ENCODE measurements around the gene ZDHHC11.
"Not testable (repeated sequence)": the region's sequence is repeated elsewhere in the genome, so short reads cannot be mapped to it uniquely, and the experiment has no call there.

ZDHHC11 gene

DNA sequence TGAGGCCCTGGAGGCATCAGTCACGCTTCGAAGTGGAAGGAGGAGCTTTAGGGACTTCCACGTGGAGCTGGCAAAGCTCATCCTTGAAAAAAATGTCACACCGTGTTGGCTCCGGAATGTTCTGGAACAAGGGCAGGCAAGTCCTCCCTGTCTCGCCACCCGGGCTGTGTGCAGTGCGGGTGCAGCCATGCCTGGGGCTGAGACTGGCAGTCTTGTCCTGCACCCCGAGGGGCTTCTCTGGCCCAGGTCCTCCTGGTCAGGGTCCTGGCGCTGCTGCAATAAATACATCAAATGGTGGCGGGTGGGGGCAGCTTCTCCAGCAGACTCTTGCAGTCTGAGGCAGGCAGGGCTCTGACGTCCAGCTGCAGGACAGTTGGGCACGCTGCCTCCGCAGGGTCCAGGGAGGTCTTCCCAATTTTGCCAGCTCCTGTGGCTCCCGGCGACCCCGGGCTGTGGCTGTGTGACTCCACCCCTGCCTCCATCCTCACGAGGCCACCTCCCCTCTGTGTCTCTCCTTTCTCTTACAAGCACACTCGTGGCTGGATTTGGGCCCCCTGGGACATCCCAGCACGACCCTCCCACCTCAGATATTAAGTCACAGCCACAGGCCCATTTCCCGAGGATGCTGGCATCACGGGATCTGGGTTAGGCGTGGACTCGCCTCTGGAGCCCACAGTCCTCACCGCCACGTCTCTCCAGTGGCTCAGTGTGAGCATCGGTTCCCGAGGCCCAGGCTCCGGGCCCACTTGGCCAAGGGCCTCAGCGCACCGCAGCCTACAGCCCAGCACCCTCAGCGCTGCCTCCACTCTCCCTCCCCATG is 8.2 kb downstream of the ZDHHC11 start:
- DNase-seq = not testable (repeated sequence)

DNA sequence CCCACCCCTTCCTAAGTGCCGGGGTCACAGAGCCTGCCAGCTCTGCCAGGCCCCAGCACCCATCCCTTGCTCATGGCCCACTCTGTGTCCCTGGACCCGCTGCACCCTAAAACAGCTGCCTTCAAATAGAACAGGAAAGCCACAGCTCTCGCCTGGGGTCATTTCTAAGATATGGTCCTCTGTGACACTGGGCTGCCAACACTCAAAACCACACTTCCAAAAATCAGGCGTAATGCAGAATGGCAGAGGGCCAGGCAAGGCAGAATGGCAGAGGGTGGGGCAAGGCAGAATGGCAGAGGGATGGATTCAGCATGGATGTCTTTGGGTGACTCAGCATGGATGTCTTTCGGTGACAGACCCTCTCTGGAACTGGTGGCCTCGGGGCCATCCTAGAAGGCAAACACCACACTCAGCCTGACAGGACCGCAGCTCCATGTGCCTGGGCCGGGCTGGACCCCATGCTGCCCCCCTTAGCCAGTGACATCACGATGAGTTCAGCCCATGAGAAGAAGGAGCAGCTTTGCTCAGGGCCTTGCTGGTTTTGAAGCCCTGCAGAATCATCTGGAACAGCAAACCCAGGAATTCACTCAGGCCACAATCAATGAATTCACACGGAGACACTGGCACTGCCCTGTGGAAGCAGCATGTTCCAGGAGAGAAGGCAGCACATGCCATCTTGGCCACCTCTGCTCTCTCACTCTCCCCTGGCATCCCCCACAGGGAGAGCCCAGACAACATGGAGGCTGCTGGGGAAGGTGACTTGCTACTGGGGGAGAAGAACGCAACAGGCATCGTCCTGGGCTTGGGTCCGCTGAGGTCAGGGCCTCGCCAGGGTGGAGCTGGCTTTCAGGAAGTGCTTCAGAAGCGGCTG is 9.0 kb downstream of the ZDHHC11 start:
- not testable (repeated sequence) for DNase-seq

DNA sequence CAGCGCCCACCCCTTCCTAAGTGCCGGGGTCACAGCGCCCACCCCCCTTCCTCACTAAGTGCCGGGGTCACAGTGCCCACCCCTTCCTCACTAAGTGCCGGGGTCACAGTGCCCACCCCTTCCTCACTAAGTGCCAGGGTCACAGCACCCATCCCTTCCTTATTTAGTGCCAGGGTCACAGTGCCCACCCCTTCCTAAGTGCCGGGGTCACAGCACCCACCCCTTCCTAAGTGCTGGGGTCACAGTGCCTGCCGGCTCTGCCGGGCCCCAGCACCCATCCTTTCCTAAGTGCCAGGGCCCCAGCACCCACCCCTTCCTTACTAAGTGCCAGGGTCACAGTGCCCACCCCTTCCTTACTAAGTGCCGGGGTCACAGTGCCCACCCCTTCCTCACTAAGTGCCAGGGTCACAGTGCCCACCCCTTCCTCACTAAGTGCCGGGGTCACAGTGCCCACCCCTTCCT is 9.8 kb downstream of the ZDHHC11 start:
- not testable (repeated sequence) for DNase-seq

DNA sequence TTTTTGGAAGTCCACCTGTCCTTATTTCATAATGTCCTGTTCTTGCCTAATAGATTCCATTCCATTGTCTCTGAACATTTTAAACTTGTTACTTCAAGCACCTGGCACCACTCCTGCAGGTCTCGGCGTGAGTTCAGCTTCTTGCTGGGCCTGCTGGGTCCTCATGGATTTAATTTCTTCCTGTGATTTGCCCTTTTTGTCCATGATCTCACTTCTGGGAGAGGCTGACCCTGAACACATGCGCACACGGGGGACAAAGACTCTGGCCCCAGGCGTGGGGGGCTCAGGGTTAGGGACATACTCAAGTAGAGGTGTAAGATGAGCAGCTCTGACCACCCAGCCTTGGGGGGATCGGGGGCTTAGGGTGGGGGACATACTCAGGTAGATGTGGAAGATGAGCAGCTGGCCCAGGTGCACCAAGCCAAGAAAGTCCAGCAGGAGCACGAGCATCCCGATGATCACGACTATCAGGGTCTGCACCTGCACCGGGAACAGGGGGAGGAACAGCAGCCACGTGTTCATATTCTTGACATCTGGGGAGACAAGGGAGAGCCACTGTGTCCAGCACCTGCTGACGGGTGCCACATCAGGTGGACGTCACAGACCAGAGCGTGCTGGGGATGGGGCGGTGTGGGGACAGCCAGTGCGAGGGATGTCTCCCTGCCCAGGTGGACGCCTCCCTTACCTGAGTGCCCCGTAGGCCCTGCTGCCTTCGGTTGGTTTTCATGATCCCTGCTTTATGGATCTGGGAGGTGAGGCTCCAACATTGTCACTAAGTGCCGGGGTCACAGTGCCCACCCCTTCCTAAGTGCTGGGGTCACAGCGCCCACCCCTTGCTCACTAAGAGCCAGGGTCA is 10.4 kb downstream of the ZDHHC11 start:
- DNase-seq = not testable (repeated sequence)

DNA sequence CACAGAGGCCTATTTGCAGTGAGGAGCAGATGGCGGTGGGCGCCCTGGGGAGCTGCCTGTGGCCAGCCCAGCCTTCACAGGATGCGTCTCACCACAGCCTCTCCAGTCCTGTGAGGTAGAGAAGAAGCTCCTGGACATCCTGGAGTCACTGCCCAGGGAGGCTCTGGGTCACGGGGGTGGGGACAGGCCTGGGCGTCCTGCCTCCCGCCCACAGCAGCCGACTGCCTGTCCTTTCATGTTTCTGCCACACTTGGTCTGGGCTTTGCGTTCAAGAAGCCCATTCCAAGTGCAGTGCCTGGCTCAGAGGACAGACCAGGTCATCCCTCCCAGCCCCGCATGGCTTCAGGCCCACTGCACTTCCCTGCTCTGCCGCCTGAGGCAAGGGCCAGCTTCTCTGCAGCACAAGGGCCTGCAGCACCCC is 12.3 kb downstream of the ZDHHC11 start:
- not testable (repeated sequence) for DNase-seq

DNA sequence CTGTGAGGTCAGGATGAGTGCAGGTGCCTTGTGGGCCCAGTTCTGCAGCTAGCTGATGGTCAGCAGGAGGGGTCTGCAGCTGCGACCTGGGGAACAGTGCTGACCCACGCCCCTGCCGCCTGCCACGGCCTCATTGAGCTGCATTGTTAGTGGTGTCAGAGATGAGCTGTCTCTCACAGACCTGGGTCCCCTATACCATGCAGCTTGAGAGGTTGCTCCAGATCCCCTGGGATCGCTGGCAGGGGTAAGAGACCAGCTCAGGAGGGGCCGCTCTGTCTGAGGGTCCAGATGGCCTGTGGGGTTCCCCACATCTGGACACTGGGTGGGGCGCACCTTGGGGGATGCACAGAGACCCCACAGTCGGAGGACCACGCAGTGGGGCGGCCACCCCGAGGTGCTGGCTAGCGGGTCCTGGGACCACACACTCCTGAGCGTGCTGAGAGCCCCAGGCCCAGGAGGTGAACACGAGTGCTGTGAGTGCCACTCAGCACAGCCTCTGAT is 13.1 kb downstream of the ZDHHC11 start:
- not testable (repeated sequence) for DNase-seq

DNA sequence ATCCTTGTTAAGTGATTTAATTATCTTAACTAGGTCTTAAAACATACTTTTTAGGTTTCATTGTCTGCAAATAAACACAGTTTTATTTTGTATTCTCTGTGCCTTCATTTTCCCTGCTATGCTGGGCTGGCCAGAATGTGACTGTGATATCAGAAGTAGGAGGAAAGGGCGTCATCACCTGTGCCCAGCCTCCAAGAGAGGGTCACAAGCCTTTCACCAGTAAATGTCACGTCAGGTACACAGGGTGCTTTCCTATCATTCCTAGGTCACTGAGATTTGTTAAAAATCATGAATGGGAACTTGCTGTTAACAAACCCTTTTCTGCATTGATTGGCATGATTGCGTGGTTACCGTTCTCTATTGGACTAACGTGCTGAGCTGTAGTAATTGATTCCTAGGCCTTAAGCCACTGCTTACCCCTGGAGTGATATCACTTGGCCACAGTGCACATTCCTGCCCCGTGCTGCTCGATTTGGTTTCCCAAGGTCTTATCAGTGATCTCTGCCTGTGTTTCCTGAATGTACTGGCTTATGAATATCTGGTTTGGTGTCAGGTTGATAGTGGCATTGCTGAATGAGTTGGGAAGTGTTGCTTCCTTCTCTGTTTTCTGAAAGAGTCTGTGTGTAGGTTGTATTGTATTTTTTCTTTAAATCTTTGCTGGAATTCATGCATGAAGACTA is 14.7 kb downstream of the ZDHHC11 start:
- DNase-seq = not testable (repeated sequence)

DNA sequence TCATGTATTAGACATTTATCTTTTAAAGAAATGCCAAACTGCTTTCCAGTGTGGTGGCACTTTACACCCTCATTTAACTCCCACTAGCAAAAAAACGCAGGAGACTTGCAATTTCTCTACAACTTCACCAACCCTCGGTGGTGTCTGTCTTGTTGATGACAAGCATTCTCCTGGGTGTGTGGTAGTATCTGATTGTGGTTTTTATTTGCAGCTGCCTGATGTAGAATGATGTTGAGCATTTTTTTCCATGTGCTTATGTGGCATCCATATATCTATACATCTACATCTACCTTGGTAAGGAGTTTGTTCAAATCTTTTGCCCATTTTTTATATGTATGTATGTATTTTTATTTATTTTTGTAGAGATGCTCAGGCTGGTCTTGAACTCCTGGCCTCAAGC is 16.8 kb downstream of the ZDHHC11 start:
- not testable (repeated sequence) for DNase-seq

DNA sequence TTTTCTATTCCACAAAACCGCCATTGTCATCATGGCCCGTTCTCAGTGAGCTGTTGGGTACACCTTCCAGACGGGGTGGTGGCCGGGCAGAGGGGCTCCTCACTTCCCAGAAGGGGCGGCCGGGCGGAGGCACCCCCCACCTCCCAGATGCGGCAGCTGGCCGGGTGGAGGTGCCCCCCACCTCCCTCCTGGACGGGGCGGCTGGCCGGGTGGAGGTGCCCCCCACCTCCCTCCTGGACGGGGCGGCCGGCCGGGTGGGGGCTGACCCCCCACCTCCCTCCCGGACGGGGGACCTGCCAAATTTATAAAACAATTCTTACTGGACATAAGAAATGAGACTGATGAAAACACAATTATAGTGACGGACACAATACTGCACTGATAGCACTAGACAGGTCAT is 22.6 kb downstream of the ZDHHC11 start:
- not testable (repeated sequence) for DNase-seq

DNA sequence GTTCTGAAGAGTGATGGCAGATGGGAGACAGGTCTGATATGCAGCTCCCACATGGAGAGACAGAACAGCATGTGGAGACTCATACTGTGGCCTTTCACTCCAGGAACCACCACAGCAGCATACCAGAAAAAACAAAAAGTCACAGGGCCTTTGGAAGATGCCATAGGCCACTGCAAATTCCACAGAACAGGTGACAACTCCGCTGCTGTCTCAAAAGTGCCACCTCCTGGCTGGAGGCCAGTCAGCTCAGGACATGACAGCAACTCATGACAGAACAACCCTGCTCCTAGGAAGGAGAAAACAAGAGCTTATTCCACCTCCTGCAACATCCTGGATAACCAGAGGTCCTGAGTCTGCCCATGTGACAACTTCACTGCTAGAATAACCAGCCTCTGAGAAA is 25.2 kb downstream of the ZDHHC11 start:
- not testable (repeated sequence) for DNase-seq

DNA sequence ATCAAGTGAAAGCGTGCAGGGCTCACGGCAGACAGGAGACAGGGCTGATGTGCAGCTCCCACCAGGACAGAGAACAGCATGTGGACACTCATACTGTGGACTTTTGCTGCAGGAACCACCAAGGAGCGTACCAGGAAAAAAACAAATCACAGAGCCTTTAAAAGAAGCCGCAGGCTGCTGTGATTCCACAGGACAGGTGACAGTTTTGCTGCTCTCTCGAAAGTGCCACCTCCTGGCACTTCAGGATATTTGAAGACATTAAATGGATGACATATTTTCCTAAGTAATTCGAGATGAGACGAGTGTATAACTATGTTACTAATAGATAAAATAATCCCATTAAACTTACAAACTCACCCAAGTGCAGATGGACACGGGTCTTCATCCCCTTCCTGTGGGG is 29.3 kb downstream of the ZDHHC11 start:
- no peak for DNase-seq

DNA sequence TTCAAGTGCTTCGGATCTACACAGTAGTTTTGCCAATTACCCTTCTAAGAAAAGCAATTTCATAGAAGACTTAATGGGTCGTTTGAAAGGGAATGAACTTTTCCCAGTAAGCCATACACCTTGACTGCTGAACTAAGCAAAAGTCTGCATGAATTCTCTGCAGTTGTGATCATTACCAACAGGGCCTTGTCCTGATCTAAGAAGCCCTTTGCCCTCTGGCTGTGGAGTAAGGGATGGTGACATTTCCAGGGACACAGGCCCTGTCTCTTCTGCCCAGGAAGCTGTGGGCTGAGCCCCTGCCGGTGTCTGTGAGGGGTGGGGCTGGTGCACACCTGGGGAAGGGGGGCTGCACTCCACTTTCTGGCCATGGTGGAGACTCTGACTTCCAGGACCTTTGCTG is 30.5 kb downstream of the ZDHHC11 start:
- DNase-seq = no peak

DNA sequence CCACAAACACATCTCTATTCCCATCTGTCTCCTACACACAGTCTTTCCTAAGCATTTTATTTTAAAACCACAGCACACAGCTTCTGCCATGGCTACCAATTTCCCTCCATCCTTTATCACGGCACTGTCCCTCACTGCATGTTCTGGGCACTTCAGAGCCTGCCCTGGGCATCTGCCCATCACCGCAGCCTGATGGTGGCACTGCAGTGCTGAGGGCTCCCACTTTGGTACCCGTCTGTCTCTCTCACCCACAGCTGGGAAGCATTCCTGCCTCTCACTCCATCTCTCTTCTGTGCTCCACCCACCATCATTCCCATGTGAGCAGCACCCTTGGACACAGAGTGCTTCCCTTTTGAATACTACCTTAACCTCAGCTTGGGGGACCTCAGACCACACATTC is 31.7 kb downstream of the ZDHHC11 start:
- DNase-seq = no peak

DNA sequence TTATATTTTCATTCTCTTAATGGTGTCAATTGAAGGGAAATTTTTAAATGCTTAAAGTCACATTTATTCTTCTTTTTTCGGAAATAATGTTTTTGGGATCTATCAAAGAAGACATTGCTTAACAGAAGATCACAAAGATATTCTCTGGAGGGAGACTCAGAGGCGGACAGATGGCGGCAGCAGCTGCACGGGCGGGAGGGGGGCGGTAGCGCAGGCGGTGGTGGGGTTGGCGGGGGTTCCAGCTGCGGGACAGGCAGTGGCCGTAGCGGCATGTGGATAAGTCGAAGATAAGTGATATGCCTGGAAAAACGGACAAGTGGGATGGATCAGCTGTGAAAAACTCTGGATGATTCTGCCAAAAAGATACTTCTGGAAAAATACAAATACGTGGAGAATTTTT is 34.6 kb downstream of the ZDHHC11 start:
- DNase-seq = no peak

DNA sequence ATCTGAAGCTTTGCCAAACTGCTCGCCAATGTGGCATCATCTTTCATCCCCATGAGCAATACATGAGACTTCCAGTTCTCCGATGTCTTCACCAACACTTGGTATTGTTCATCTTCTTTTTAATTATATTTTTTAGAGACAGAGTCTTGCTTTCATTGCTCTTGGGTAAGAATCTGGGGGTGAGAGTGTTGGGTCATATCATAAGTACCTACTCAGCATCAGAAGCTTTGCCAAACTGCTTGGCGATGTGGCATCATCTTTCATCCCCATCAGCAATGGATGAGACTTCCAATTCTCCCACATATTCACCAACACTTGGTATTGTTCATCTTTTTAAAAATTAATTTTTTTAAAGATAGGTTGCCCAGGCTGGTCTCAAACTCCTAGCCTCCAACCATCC is 35.3 kb downstream of the ZDHHC11 start:
- DNase-seq = no peak

DNA sequence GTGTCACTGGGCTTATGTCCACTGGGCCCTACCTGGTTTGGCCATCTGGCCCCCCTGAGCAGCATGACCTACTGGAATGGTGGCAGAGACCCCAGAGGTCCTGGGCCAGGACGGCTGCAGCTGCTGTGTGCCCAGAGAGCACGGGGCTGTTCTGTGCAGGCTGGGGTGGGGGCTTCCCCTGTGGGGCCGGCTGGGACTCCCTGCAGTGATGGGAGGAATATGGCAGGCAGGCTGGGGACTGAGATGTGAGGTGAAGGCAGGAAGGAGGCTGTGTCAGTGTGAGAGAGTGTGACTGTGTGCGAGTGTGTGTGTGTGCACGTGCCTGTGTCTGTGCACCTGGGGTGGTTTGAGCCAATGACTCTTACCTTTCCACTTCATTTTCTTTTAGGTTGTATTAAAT is 37.2 kb downstream of the ZDHHC11 start:
- not testable (repeated sequence) for DNase-seq

DNA sequence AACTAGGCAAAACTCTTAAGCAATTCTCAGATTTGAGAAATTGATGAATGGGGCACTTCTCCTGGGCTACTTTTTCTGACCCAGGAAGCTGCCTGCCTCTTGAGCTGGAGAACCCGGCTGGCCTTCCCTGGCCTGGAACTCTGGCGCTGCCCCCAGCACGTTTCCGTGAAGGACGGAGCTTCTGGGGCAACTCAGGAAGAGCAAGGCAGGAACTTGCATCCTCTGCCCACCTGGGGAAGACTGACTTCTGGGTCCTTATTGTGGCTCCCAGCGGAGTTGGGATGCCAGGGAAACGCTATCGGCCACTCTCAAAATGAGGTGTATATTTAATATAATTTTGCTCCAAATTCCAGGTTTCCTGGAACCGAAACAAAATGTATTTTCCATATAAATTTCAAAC is 39.4 kb downstream of the ZDHHC11 start:
- not testable (repeated sequence) for DNase-seq

DNA sequence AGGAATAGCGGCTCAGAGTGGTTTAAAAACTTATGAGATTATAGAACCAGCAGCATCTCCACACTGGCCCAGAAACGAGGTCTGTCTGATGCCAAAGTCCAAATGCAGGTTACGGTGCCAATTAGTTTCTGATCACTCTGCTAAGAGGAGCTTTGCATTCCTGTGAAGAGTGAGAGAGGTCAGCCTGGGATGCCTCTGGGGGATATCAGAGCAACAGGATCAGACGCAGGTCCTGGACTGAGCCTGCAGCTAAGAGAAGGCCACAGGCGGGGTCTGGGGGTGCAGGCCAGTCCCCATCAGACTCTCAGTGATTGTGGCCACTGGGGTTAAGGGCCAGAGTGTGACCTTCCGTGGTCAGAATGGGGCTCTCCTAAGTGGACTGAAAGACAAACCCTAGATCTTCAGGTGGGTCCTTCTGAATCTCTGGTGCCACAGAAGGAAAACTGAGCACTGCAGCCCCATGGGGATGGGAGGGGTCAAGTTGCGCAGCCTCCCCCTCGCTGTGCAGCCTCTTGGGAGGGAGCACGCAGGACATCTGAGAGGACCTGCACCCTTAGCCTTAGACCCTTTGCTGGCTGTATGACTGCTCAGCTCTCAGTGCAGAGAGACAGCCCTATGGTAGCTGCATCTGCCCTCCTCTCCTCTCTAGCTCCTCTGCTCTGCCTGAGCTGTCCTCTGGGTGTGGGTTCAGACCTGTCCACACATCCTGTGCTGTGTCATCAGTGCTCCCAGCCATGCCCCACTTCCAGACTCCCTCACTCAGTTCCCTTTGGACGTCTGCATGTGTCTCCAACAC is 42.9 kb downstream of the ZDHHC11 start:
- DNase-seq = not testable (repeated sequence)

DNA sequence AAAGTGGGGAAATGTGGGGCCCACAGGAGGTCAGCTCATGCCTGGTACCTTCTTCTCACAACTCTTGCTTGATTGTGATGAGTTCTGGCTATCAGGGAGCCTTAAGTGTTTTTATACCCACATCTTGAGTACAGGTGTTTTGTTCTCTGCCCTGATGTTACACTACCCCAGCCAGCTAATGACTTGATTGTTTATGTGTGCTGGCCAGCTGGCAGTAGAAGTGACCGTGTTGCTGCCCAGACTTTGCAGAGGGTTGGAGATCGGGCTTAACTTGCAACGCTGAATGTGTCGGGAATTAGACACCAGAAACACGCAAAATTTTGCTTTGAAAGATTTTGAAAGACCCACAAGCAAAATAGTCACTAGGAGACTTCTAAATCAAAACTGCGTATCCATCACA is 49.3 kb downstream of the ZDHHC11 start:
- no peak for DNase-seq

DNA sequence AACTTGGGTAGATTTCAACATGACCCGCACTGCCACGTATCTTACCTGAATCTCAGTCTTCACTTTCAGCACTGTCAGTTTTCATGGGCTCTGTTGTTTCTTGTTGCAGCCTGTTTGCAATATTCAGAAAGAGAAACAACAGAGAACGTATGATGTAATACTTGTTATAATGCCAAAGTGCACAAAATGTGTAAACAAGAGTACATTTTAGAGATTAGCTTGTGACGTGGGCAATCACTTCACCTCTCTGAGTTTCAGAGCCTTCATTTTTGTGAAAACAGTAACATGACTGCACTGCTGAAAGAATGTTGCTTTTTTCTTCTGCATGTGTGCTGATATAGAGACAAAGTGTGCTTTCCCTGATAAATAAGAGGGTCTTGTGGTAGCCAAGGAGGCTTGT is 49.7 kb downstream of the ZDHHC11 start:
- not testable (repeated sequence) for DNase-seq

DNA sequence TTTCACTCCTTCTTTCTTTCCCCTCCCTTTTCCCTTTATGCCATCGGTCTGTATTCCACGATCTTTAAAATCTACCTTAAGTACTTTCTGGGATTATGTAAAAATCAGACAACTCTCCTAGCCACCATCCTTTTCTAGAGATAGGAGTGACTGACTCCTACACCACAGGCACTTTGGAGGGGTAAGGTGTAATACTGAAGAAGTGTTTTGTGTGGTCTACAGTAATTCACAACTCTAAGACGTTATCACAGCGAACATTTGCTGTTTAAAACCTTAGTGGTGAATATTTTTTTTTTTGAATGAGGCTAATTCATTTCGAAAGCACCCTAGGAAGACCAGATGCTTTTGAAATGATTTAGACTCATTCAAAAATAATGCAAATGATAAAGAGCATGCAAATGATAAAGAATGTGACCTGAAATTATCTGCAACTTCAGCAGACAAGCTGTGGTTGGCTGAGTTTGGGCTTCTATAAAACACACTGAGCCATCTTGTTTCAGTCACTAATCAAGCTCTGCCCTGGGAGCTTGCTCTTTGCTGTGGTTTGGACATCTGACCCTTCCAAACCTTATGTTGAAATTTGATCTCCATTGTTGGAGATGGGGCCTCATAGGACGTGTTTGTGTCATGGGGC is 52.2 kb downstream of the ZDHHC11 start:
- DNase-seq = not testable (repeated sequence)
